ENCODE data around the gene GNRH2. TPM values are rescaled to one million over a fixed set of nuclear protein-coding genes. Genes with fewer than 3 reads are reported as not detected.
A peak's percentile ranks its signal among the peaks of the same experiment; 100 is the strongest.
"Not testable (repeated sequence)": the region's sequence is repeated elsewhere in the genome, so short reads cannot be mapped to it uniquely, and the experiment has no call there.

GNRH2 gene
- total RNA-seq, 2 donors from 2014 or later = 0.64 TPM; not detected in 1

GRCh38 chr20:3039426-3039825 lies 4.0 kb upstream of the GNRH2 start:
- DNase-seq = no peak
- ATAC-seq = no peak
- intact Hi-C loops (cut with DNase I, micrococcal nuclease) = no loop called here

- no peak for DNase-seq
- intact Hi-C loops (cut with DNase I, micrococcal nuclease) = no loop called here
Observed at GRCh38 chr20:3040086-3040485, 3.3 kb upstream of the GNRH2 start.

GRCh38 chr20:3041854-3042409 lies 1.5 kb upstream of the GNRH2 start:
- ATAC-seq (no peak), DNase-seq (no peak)

More at GRCh38 chr20:3040086-3040485, 3.3 kb upstream of the GNRH2 start:
- ATAC-seq = no peak

GRCh38 chr20:3042625-3043024 lies 797 bp upstream of the GNRH2 start:
- no peak for DNase-seq
- intact Hi-C loops (cut with DNase I, micrococcal nuclease) = no loop called here
- ATAC-seq = no peak

More at GRCh38 chr20:3041854-3042409, 1.5 kb upstream of the GNRH2 start:
- intact Hi-C loops (cut with DNase I, micrococcal nuclease) = no loop called here

GRCh38 chr20:3044336-3044965 lies 1.0 kb downstream of the GNRH2 start:
- no peak for ATAC-seq
- intact Hi-C loops (cut with DNase I, micrococcal nuclease) = no loop called here
- no peak for DNase-seq

DNA sequence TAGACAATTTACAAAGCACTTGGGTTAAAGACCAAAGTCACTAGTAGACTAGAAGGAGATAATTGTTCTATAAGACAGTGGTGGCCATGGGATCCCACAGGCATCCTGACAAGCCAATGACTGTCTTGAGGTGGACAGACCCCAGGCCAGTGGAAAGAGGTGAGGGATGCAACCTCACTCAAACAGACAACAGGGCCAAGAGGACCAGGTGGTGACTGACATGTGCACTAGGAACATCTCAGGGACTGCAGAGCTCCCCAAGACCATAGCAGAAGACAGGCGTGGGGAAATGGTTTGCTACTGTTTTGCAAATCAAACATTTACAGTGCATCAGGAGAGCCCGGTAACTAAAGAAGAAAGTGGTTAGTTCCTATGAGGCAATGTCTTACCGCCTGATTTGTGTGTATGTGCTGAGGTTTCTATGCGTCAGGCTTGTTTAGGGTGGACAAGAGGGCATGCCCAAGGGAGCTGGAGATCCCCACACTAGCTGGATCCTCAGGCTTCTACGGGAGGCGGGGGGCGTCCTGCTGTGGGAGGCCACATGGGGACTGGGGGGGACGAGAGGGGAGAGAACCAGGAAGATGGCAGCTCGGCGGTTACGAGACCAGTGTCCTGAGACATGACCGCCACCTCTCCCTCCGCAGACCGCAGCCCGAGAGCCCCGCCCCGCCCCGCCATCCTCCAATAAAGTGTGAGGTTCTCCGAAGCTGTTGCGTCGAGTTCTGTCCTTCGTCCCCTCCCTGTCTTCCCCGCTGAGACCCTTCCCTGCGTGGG lies 1.8 kb downstream of the GNRH2 start:
- ATAC-seq = peak; percentile 68
- intact Hi-C loops (cut with DNase I, micrococcal nuclease) = no loop called here
- peak; percentile 82 to 87 for DNase-seq

- intact Hi-C loops (cut with DNase I, micrococcal nuclease) = no loop called here
- DNase-seq (peak; percentile 90 to 95), ATAC-seq (peak; percentile 90)
Observed at GRCh38 chr20:3045816-3046676, 2.6 kb downstream of the GNRH2 start, which contains the start of gene MRPS26. Gene MRPS26 (plus strand): TSS chr20:3046052. CDS start chr20:3046069, 17 bp downstream.

DNA sequence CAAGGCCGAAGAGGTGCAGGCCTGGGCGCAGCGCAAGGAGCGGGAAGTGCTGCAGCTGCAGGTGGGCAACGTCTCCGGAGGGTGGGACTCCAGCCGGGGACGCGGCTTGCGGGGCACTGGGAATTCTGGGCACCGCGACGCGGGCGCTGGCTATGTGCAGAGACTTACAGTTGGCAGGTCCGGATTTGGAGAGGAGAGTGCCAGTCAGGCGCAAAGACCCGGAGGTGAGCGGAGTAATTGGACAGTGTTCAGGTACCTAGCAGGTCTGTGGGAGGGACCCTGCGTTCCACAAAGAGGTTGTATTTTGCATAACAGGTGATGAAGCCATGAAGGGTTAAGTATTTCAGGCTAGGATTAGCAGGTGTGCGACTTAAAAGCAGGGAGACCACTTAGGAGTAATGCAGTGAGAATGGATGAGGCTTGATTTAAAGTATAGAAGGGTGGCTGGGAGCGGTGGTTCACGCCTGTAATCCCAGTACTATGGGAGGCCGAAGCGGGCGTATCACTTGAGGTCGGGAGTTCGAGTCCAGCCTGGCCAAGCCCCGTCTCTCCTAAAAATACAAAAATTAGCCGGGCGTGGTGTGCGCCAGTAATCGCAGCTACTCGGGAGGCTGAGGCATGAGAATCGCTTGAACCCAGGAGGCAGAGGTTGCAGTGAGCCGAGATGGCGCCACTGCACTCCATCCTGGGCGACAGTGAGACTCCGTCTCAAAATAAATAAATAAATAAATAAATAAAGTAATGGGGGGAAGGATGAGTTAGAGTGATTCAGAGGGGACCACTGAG lies 3.4 kb downstream of the GNRH2 start:
- ATAC-seq (peak; percentile 14), DNase-seq (peak in 1 of 2 donors; percentile 49)
- intact Hi-C loops (cut with DNase I, micrococcal nuclease) = no loop called here

DNA sequence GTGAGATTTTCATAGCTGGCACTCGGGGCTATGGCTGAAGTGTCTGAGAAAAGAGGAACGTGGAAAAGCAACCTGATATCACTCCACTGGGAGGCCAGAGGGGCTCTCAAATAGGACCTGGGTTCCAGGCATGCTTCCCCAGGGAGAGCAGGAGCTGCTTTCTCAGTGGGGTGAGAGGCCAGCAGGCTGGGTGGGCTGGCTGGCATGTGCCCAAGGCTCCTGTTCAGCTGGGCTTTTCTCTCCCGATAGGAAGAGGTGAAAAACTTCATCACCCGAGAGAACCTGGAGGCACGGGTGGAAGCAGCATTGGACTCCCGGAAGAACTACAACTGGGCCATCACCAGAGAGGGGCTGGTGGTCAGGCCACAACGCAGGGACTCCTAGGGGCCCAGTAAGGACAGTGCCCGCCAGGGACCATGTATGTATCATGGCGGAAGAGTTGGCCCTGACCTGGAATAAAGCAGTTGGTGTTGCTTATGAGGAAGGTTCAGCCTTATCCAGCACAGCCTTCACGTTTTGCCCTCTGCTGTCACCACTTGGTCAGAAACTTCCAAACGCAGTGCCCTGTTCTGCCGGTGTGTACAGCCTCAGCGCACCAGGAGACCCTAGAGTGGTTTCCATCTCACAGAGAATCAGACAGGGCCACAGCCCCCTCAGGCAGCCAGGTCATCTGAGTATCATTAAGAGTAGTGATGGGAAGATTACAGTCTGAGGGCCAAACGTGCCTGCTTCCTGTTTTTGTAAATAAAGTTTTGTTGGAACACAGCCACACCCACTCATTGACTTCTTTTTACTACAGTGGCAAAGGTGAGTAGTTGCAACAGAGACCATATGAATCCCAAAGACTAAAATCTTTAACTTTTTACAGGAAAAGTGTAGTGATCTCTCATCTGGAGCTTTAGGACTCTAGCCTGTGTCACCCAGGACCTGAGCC lies 4.3 kb downstream of the GNRH2 start:
- intact Hi-C loops (cut with DNase I, micrococcal nuclease) = no loop called here
- ATAC-seq (no peak), DNase-seq (no peak)

- intact Hi-C loops (cut with DNase I, micrococcal nuclease) = loop anchor here in 1 of 2 donors (5.0 kb wide), 1 partner anchor 66 kb away; no protein-coding TSS in a partner anchor
- ATAC-seq (no peak), DNase-seq (no peak)
Observed at GRCh38 chr20:3051385-3052019, 8.1 kb downstream of the GNRH2 start.

DNA sequence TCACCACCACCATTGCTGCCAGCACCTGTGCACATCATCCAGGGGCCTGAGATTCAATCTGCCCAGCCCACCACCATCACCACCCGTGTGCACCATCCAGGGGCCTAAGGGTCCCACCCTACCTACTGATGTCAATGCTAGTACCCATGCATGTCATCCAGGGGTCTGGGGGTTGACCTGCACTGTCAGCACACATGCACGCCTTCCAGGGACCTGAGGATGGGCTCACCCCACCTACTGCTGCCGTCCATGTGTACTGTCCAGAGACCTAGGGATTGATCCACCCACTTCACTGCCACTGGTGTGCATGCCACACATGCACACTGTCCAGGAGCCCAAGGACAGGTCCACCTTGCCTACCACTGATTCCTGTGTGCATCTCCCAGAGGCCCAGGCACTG lies 16.1 kb downstream of the GNRH2 start:
- intact Hi-C loops (cut with DNase I, micrococcal nuclease) = no loop called here
- no peak for DNase-seq
- no peak for ATAC-seq

DNA sequence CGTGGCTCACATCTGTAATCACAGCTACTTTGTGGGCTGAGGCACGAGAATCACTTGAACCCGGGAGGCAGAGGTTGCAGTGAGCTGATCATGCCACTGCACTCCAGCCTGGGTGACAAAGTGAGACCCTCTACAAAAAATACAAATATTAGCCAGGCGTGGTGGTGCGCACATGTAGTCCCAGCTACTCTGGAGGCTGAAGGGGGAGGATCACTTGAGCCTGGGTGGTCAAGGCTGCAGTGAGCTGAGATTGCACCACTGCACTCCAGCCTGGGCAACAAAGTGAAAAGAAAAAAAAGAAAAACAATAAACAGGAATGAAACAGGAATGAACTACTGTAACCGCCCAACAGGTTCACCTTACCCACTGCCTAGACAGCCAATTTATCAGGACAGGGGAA lies 20.7 kb downstream of the GNRH2 start:
- intact Hi-C loops (cut with DNase I, micrococcal nuclease); DNase-seq: not testable (repeated sequence)

DNA sequence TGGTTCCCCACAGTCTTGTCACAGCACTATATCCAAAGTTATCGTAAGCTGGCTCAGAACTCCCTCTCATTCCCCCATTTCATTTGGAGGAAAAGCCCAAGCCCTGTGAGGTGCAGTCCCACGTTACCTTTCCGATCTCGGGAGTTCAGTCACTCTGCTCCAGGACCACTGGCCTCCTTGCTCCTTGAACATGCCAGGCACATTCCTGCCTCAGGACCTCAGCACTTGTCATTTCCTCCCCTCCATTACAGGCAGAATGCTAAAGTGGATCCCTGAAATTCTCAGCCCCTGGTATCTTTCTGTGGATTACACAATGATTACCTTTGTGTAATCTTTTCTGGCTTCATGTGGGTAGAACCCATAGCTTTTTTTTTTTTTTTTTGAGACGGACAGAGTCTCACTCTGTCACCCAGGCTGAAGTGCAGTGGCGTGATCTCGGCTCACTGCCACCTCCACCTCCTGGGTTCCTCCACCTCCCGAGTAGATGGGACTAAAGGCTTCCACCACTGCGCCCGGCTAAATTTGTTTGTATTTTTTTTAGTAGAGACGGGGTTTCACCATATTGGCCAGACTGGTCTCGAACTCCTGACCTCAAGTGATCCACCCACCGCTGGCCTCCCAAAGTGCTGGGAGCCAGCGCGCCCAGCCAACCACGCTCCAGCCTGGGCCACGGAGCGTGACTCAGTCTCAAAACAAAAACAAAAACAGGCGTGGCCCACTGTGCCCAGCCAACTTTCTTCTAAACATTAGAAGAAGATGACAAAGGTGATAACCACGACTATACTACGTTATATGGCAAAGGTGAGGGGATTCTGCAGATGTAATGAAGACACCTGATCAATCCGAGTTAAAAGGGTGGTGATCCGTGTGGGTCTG lies 24.0 kb downstream of the GNRH2 start:
- no peak for DNase-seq
- intact Hi-C loops (cut with DNase I, micrococcal nuclease) = no loop called here
- ATAC-seq = no peak

More for the DNA sequence above, 20.7 kb downstream of the GNRH2 start:
- ATAC-seq = not testable (repeated sequence)

GRCh38 chr20:3068075-3068474 lies 24.7 kb downstream of the GNRH2 start:
- intact Hi-C loops (cut with DNase I, micrococcal nuclease) = no loop called here
- no peak for ATAC-seq

DNA sequence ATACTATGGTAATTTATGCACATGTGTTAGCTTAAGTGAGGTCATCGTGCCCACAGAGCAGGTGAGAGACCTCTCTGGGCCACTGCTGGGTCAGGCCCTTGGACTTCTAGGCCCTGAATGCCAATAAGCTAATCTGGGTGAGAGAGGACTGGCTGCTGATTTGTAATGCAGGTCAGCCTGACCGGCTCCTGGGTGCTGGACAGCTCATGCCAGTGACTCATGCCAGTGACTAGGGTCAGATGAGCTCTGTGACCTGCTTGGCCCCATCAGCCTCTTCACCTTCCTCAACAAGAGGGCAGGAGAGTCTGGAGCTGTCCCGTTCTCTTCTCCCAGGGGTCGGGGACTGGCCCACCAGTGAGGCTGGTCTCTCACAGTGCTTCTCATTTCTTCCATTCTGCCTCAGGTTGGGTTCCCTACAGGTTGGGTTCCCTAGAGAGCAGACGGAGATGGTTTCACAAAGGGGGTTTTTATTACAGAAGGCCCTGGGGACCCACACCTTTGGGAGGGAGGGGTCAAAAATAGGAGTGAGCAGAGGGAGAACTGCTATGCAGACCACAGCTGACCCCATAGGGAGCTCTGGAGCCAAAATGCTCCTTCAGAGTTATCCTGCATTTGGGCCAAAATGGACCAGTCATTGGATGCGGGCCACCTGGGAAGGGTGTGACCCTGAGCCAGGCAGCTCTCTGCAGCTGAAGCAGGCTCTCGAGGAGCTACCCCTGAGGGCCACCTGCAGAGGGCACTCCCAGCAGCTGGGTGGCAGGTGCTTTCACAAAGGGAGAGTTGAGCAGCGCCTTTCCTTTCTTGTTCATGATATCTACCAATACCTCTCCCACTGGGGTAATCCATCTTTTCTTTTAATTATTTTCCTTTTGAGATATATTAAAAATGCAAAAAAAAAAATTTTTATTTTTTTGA lies 25.8 kb downstream of the GNRH2 start:
- DNase-seq = peak in 1 of 2 donors; percentile 32
- intact Hi-C loops (cut with DNase I, micrococcal nuclease) = no loop called here
- ATAC-seq = peak; percentile 74

More at GRCh38 chr20:3068075-3068474, 24.7 kb downstream of the GNRH2 start:
- no peak for DNase-seq

All from left colon (tissue), 2 donors.